ENCODE results near the gene TSPO.

The TSPO gene

DNA sequence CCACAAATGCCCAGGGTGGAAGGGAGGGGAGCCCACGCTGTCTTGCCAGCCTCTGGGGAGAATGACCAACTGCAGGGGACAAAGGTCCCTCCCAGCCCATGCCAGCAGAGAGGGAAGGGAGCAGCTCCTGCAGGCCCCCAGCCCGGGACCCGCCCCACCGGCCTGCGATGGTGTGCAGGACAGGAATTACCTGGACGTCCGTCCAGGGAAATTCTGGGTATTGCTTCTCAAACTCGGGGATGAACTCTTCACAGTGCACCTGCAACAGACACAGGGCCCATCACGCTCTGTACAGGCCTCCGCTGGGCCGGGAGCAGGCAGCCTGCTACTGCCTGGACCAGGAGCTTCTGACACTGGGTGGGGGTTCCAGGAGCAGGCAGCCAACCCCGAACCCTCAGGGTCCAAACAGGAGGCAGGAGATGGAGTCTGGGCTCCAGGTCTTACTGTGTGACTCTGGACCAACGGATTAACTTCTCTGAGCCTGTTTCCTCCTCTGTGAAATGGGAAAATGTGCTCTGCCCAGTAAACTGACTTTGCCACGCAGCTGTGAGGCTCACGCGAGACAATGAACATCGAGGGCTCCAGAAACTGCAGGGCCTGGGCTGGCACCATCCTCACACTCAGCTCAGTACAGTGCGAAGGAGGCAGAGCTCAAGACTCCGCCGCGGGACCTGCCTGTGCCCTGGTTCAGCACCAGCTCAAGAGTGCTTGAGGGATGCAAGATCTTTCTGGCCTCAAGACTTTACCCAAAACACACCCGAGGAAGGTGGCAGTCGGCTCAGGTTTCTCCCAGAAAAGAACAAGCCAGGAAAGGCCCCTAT, 18.2 kb downstream of the TSPO start:
- TF ChIP-seq, protein P1, sequence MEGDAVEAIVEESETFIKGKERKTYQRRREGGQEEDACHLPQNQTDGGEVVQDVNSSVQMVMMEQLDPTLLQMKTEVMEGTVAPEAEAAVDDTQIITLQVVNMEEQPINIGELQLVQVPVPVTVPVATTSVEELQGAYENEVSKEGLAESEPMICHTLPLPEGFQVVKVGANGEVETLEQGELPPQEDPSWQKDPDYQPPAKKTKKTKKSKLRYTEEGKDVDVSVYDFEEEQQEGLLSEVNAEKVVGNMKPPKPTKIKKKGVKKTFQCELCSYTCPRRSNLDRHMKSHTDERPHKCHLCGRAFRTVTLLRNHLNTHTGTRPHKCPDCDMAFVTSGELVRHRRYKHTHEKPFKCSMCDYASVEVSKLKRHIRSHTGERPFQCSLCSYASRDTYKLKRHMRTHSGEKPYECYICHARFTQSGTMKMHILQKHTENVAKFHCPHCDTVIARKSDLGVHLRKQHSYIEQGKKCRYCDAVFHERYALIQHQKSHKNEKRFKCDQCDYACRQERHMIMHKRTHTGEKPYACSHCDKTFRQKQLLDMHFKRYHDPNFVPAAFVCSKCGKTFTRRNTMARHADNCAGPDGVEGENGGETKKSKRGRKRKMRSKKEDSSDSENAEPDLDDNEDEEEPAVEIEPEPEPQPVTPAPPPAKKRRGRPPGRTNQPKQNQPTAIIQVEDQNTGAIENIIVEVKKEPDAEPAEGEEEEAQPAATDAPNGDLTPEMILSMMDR (IDR thresholded peaks at IDR 0.05; ENCODE audit: borderline replicate concordance, insufficient read depth, low read depth, low read length) = no peak
- no peak overlapping the region for H3K4me3 ChIP-seq (ENCODE audit: low read depth, low read length)

DNA sequence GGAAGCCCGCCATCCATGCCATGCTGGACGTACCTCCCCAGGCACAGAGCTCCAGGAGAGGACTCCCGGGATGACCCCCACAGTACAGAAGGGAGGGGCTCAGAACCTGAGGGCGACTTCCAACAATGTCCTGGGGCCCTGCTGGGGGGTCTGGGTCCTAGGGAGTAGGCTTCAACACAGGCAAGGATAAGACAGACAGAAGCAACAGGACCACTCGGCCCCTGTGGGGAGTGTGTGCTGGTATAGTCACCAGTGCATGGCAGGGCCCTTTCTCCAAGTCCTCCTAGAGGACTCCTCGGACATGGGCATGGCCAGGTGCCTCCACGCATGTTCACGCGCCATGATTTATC, 18.7 kb downstream of the TSPO start:
- H3K4me3 ChIP-seq (ENCODE audit: low read depth, low read length) = no peak overlapping the region
- TF ChIP-seq, protein P1 (IDR thresholded peaks at IDR 0.05; ENCODE audit: borderline replicate concordance, insufficient read depth, low read depth, low read length) = no peak

DNA sequence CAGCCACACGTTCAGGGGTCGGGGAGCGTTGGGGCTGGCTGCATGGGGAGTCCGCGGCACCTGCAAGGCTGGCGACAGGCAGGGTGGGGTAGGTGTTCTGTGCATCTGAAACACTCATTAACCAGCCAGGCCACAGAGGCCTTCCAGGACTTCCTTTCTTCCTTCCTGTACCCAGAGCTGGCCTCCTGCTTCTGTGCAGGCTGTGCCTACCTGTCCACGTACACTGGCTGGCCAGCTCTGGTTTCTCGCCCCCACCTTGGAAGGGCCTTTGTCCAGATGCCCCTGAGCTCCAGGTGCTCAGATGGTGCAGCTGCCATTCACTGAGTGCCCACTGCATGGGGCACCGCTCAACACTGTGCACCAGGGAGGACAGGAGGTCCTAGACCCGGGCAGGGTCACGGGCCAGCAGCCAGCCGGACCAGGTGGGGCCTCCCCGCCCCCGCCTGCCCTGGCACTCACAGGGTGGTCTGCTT, 19.7 kb downstream of the TSPO start:
- no peak overlapping the region for H3K4me3 ChIP-seq (ENCODE audit: low read depth, low read length)
- TF ChIP-seq, protein P1 (IDR thresholded peaks at IDR 0.05; ENCODE audit: borderline replicate concordance, insufficient read depth, low read depth, low read length) = no peak

DNA sequence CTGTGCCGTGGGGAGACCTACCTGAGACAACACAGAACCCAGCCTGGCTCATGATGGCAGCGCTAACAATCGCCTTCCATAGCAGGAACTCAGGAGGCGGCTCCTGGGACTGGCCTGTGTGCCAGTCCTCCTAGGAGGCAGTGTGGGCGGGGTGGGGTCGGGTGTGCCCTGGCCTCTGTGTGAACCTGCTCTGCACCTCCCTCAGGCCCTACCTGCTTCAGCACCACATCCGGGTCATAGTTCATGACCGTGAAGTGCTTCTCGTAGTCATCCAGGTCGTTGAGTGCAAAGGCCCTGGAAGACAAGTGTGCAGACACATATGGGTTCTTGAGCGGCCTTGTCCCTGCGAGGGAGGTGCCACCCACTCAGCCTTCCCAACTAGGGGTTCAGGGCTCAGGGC, 20.2 kb downstream of the TSPO start:
- TF ChIP-seq, protein P1 (IDR thresholded peaks at IDR 0.05; ENCODE audit: borderline replicate concordance, insufficient read depth, low read depth, low read length) = no peak
- H3K4me3 ChIP-seq (ENCODE audit: low read depth, low read length) = no peak overlapping the region

DNA sequence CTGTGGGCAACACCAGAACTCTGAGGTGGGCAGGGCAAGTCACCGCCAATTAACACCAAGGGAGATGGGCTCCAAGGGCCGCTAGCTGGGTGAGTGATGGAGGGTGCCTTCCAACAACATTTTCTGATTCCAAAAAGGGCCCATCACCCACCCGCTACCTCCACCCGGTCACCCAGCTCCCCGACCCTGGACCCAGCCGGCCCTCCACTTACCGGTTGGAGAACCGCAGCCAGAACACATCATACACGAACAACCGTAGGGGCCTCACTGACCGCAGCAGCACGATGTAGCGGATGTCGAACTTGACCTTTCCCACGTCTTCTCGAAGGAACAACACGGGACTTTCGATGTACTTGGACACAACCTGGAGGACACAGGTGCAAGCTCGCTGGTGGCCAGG, 20.8 kb downstream of the TSPO start:
- TF ChIP-seq, protein P1 (IDR thresholded peaks at IDR 0.05; ENCODE audit: borderline replicate concordance, insufficient read depth, low read depth, low read length) = no peak
- H3K4me3 ChIP-seq (ENCODE audit: low read depth, low read length) = no peak overlapping the region

DNA sequence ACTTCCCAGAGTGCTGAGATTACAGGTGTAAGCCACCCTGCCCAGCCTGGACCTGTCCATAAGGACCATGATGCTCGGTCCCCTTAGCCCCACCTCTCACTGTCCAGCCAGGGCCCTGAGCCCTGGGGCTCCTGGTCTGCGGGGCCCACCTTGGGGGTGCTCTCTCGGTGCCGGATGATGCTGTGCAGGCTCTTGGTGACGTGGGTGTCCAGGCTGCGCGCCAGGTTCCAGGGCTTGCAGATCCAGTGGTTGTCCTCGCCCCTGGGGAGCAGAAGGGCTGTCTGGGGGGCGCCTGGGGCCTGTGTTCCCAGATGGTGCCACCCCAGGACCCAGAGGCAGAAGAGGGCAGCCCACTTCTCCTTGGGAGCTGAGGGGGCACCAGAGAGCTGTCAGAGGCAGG, 22.2 kb downstream of the TSPO start:
- no peak overlapping the region for H3K4me3 ChIP-seq (ENCODE audit: low read depth, low read length)
- TF ChIP-seq, protein P1 (IDR thresholded peaks at IDR 0.05; ENCODE audit: borderline replicate concordance, insufficient read depth, low read depth, low read length) = no peak

Measured in GM12875 (cell line).